Activated T-cell treated with anti-CD3 and anti-CD28 coated beads for 4 hours (primary cell): ENCODE data around the gene NRSN1.
"Not testable (repeated sequence)": the region's sequence is repeated elsewhere in the genome, so short reads cannot be mapped to it uniquely, and the experiment has no call there.

ENCODE experiments used
- DNase-seq: peaks from one replicate; pipeline ENCODE4 v3.0.0-alpha.2; 2020

Gene NRSN1

DNA sequence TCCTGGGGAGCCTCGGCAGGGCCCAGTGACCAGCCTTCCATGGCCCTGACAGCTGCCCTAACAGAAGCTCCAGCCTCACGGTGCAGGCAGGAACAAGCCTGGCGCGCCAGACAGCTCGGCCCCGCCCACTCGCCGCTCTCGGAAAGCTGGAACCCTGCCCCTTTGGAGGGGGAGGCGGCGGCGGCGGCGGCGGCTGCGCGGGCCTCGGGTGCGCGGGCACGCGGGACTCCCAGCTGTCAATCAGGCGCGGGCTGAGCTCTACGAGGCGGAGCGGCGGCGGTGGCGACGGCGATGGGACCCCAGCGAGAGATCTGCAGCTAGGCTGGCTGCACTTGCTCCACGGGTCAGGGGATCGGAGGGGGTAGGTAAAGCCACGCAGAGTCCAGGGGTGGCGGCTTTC is at the start of gene NRSN1:
Gene NRSN1, plus strand, starts transcription at position 236 of the 400 bp plus-strand sequence. CDS start 8,113 bp downstream, outside the sequence.
- DNase-seq, result no peak

DNA sequence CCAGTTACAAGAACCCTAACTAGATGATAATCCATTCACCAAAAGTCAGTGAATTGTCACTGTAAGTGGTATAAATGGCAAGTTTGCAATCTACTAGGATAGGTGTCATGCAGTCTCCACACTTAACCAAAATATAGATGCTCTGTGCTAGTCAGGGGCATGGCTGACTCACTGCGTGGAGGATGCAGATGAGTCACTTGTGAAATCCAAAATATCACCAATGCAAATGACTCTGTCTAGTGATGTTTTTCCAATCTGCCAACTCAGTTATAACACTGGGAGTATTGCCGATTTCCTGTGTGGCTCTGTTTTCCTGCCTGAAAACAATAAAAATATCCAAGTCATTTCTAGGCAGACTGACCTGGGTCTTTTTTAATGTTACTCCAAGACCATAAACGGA is 47.8 kb upstream of the NRSN1 start:
- DNase-seq, result no peak

DNA sequence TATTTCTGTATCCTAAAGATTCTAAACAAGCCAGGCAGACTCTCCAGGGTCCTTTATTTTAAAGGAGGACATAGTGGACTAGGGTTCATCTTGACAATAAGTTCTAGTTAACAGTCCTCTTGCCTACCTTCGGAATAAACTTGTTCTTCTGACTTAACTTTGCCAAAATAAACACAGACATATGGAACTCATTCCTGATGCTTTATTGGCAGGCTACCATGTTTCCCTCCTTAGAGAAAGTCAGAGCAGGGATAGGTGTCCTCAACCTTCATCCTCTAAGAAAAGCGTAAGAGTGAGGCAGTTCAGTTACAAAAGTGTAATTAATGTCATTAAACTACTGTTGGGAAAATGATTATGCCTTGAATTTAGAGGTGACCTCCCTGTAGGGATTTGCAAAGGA is 46.9 kb upstream of the NRSN1 start:
- no peak for DNase-seq

GRCh38 chr6:24080711-24081110 is 45.3 kb upstream of the NRSN1 start:
- DNase-seq, result no peak

DNA sequence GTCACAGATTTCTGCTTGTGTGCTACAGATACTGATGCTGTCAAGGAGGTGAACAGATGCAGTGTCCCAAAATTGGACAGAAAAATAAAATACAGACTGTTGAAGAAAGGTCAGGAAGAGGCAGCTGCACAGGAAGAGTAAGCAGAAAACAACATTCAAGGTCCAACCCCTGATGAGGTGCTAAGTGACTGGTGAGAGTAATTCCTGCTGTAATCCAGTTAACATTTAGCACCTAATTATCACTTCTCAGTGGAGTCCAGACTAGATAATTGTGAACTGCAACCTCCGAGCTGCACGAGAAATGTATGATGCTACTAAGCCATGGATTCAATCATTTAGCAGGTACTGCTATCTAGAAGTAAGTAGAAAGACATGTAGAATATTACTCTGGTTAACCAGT is 36.3 kb upstream of the NRSN1 start:
- no peak for DNase-seq

DNA sequence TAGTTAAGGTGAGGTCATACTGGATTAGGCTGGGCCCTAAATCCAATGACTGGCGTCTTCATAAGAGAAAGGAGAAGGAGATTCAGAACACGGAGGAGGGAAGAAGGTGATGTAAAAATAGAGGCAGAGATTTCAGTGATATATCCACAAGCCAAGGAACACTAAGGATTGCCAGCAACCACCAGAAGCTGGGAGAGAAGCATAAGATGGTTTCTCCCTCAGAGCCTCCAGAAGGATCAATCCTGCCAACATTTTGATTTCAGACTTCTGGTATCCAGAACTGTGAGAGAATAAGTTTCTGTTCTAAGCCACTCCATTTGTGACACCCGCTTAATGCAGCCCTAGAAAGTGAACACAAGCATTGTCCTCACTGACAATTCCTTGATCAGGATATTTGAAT is 33.6 kb upstream of the NRSN1 start:
- DNase-seq, result no peak

DNA sequence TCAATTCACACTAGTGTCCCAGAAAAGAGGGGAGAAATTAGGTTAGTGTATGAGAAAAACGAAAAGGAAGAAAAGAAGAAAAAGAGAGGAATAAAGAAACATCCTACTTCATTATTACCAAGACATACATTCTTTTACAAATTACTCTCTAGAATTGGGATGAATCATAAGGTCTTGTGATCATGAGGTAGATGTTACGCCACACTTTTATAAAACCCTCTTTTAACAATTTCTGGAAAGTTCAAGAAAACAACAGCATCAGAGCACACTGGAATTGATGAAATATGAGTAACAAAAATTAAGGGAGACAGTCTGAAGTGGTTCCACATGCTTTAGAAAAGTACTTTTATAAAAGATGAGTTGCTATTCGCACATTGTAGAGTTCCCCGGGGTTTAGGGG is 32.6 kb upstream of the NRSN1 start:
- DNase-seq, result no peak

DNA sequence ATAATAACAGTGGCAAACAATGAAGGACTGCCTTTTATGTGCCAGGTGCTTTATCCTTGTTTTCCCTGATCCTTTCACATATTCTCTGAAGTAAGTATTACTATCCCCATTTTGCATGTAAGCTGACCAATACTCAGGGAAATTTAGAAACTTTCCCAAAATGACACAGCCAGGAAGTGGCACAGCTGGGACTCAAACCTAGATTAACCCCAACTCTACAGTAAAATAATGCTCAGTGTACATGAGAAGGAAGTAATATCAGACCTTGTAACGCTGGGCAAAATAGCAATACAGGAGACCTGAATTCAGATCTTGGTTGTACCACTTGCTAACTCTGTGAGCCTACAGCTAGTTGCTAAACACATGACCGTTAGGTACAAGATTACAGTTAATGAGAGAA is 26.8 kb upstream of the NRSN1 start:
- no peak for DNase-seq

DNA sequence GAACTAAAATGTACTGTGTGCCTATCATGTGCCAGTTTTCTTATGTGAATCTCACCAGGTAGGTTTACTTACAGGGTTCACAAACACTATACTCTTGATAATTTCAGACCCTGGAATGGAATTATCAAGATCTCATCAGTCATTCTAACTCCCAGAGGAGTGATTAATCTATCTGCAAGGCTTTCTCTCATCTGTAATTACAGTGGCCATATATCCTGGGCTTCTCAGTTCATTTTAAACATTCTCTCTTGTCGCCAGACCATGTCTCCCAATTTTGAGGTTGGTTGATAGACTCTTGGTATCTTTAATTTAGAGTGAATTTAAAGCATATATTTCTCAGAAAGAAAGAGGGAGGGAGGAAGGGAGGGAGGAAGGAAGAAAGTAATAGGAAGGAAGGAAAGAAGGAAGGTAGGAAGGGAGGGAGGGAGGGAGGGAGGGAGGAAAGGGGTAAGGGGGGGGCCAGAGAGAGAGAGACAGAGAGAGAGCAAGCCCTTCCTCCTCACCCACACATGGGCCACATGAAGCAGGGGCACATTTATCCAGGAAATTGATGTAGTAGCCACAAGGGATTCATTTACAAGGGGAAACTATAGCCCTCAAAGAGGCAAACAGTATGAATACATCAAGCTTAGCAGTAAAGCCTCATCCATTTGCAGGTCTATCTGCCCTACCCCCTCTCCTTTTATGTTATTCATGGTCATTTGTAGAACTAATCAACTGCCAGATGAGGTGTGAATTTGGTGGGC is 25.8 kb upstream of the NRSN1 start:
- DNase-seq, result no peak

DNA sequence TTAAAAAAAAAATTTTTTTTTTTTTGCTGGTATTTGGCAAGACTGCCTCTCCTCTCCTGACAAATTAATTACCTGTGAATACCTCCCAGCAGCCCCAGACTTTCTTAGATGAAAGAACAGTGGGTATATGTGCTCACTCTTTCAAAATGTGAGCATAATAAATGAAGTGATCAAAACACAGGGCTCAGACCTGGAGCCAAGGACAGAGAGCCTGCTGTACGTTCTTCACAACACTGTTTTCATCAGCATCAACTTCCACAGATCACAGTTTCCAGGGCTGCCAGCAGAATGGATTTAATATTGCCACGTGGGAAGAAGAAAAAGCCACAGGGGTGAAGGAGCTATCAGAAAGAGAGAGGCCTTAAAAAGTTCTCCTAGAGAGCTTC is 25.3 kb upstream of the NRSN1 start:
- DNase-seq, result no peak

DNA sequence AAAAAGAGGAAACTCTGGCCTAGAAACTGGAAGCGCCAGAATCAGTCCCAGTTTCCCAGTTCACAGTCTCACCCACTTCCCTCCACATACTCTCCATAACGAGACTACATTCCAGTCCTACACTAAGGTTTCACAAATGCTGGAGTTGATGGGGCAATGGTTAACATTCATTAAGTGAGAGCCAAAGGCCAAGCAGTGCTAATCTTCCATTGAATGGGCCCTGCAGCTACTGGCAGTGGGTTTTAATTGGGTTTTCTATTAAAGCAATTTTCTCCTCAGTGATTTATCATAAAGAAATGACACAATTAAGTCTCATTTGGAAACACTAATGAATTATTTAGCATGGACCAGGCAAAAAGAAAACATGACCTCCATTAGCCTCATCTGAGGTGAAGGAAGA is 20.8 kb upstream of the NRSN1 start:
- DNase-seq, result no peak

- DNase-seq, result no peak
Observed at GRCh38 chr6:24106291-24106690, 19.7 kb upstream of the NRSN1 start.

- DNase-seq, result no peak
Observed at GRCh38 chr6:24107294-24107693, 18.7 kb upstream of the NRSN1 start.

GRCh38 chr6:24108056-24108455 is 18.0 kb upstream of the NRSN1 start:
- no peak for DNase-seq

- no peak for DNase-seq
Observed at GRCh38 chr6:24110417-24110816, 15.6 kb upstream of the NRSN1 start.

DNA sequence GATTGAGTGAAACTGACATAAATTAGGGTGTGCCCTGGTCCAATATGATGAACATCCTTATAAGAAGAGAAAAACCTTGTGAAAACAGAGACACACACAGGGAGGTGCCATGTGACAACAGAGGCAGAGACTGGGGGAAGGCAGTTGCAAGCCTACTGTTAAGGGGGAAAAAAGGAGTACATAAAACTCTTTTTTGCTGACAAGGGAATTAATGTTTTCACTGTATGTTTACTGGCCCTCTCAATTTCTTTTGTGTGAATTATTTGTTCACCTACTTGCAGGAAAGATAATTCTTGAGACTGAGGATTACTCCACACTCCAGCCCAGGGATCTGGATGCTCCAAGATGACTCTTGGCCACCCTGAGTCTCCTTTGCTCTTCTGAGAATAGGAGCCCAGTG is 12.1 kb upstream of the NRSN1 start:
- no peak for DNase-seq

- no peak for DNase-seq
Observed at GRCh38 chr6:24117021-24117420, 9.0 kb upstream of the NRSN1 start.

DNA sequence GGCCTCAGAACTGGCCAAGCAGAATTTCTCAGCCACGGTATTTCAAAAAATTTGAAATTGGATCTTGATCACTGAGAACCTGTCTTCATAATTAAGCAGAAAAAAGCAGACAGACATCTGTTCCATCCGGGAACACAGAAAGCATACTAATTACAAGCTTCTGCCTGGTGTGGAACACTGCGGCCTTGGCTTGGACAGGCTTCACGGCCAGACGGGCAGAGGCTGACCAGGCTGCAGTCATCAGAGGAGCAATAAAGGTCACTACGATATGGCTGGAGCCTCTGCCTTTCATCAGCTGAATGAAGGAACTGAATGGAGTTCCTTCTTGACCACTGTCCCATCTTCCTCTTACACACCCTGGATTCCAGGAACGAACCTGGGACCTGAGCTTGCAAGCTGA is 3.9 kb upstream of the NRSN1 start:
- no peak for DNase-seq

DNA sequence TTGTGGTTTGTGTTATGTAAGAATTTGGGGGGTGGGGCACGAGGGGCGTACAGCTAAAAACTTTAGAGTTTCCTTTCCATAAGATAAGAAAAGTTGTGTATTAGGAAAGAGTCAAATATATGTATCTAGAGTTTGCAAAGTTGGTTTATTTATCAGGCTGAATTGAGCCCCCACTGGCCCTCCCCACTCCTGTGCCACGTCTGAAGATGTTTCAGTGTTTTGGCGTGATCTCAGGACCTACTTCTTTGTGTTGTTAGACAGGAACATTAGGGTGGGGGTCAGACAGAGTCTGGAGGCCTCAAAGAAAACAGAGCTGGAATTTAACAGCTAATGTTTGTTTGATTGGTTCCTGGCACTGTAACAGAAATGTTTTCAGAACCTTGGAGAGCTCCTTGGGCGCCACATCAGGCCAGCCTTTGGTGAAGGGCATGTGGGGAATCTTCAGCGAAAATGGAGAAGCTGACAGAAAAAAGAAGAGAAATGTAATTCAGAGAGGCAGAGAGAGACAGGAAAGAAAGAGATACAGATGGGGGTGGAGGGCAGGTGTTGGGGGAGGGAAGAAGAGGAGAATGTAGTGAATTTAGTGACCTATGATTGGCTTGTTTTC is 674 bp downstream of the NRSN1 start:
- no peak for DNase-seq

- DNase-seq, result no peak
Observed at GRCh38 chr6:24127316-24127715, 1.3 kb downstream of the NRSN1 start.

DNA sequence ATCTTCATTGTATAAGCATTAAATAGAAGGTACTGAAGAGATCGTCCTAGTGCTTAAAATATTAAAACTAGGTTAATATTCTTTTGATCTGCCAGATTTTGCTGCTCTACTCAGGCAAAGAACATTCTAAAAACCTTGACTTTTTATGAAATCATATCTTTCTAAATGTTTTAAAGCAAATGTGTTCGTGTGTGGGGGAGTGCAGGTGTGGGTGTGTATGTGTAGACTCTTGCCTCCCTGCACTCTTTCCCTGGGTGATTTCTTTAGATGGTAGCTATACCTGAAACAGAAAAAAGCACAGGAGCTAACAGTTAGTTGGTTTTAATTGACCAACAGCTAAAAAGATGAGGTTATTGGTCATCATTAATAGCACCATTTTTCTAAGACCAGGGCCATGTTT is 5.7 kb downstream of the NRSN1 start:
- no peak for DNase-seq

- DNase-seq, result no peak
Observed at GRCh38 chr6:24139080-24139479, 13.1 kb downstream of the NRSN1 start.

- no peak for DNase-seq
Observed at GRCh38 chr6:24139639-24140038, 13.6 kb downstream of the NRSN1 start.

GRCh38 chr6:24140591-24140990 is 14.6 kb downstream of the NRSN1 start:
- no peak for DNase-seq

DNA sequence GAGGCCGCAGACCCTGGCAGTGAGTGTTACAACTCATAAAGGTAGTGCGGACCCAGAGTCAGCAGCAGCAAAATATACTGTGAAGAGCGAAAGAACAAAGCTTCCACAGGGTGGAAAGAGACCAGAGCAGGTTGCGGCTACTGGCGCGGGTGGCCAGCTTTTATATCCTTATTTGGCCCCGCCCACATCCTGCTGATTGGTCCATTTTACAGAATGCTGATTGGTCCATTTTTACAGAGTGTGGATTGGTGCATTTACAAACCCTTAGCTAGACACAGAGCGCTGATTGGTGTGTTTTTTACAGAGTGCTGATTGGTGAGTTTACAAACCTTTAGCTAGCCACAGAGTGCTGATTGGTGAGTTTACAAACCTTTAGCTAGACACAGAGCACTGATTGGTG is 16.7 kb downstream of the NRSN1 start:
- not testable (repeated sequence) for DNase-seq
